GM12878 (cell line): ENCODE results near the gene SYNJ2. TPM values are rescaled to one million over a fixed set of nuclear protein-coding genes. Genes with fewer than 3 reads are reported as not detected.

Experiments
- ATAC-seq: fragments of 200-7000 bp; cut with Tn5 transposase; 3 replicates; pipeline ENCODE4 v1.9.1; 2020; ENCODE audit warnings: mild to moderate bottlenecking, moderate library complexity
- BruUV-seq: library from RNA; stranded (reverse); fragments of 400-500 nt; replicated peaks from 2 replicates; lab custom pipeline; 2021; lab: Mats Ljungman, UMichigan
- CTCF ChIA-PET: fragments of 300-600 bp; sonication (Branson Sonifier 250); formaldehyde crosslinking; extraction: SDS; loops from one replicate; lab custom pipeline; 2021; ENCODE audit warnings: inconsistent platforms; lab: Yijun Ruan, JAX
- POLR2A ChIA-PET: fragments of 350-600 bp; formaldehyde crosslinking; extraction: SDS; loops from one replicate; lab custom pipeline; 2021; ENCODE audit warnings: inconsistent platforms; lab: Charles Lee
- RAD21 ChIA-PET: fragments of 300-600 bp; sonication (Branson Sonifier 250); formaldehyde crosslinking; loops from one replicate; lab custom pipeline; 2023; ENCODE audit warnings: antibody characterized with exemption; ENCODE audit not compliant: unreplicated experiment; lab: Charles Lee
- SMC1A ChIA-PET: fragments of 300-600 bp; sonication (Branson Sonifier 250); formaldehyde crosslinking; loops from one replicate; lab custom pipeline; 2023; ENCODE audit not compliant: unreplicated experiment, uncharacterized antibody; lab: Charles Lee
- DNase-seq: peaks from one replicate; pipeline ENCODE4 v3.0.0-alpha.2; 2011; ENCODE audit warnings: low read depth, low spot score
- FAIRE-seq: peaks from 3 replicates; lab custom pipeline; 2011; peaks lifted over from hg19 to GRCh38; lab: Jason Lieb, UNC
- H2AFZ ChIP-seq: 2 replicates; pipeline ENCODE4 v1.6.0; 2011; ENCODE audit warnings: low read depth, low read length, control low read depth; ENCODE audit not compliant: control insufficient read depth
- H3K27ac ChIP-seq: 2 replicates; pipeline ENCODE4 v1.5.1; 2011; ENCODE audit warnings: control low read depth; ENCODE audit not compliant: control insufficient read depth, insufficient read depth
- H3K27me3 ChIP-seq, 2 experiments: replicated peaks in 1 of 2; 2 replicates each; pipeline versions ENCODE4 v1.6.0 to v1.6.1; 2011; ENCODE audit warnings: low read length in 1 of 2; ENCODE audit not compliant: control insufficient read depth in 2 of 2, insufficient read depth in 2 of 2
- H3K36me3 ChIP-seq, 2 experiments: 2 replicates each; pipeline ENCODE4 v1.5.1; 2011; ENCODE audit warnings: low read length in 1 of 2; ENCODE audit not compliant: control insufficient read depth in 2 of 2, insufficient read depth in 2 of 2
- H3K4me1 ChIP-seq: 2 replicates; pipeline ENCODE4 v1.6.1; 2011; ENCODE audit warnings: mild to moderate bottlenecking, low read length, moderate library complexity, mixed read lengths; ENCODE audit not compliant: control insufficient read depth, insufficient read depth
- H3K4me2 ChIP-seq: 2 replicates; pipeline ENCODE4 v1.6.0; 2011; ENCODE audit warnings: control low read depth; ENCODE audit not compliant: control insufficient read depth, insufficient read depth
- H3K4me3 ChIP-seq: fragments of 200-600 bp; sonication (generic); 2 replicates; pipeline ENCODE4 v1.5.1; 2016
- H3K79me2 ChIP-seq: 2 replicates; pipeline ENCODE4 v1.6.0; 2011; ENCODE audit warnings: low read length; ENCODE audit not compliant: control insufficient read depth, insufficient read depth
- H3K9ac ChIP-seq: 2 replicates; pipeline ENCODE4 v1.8.0; 2011; ENCODE audit warnings: low read length, control low read depth, mixed read lengths; ENCODE audit not compliant: control insufficient read depth, insufficient read depth
- H3K9me3 ChIP-seq: replicated peaks from 3 replicates; pipeline ENCODE4 v1.5.1; 2011; ENCODE audit warnings: mild to moderate bottlenecking, low read length; ENCODE audit not compliant: control insufficient read depth, insufficient read depth
- H4K20me1 ChIP-seq: 2 replicates; pipeline ENCODE4 v1.6.0; 2011; ENCODE audit not compliant: control insufficient read depth, insufficient read depth
- CHD2 ChIP-seq: IDR thresholded peaks from 2 replicates; pipeline ENCODE4 v1.6.1; 2011; ENCODE audit warnings: low read depth, low read length, improper control_type of control experiment, borderline replicate concordance
- FOXM1 ChIP-seq: IDR thresholded peaks from 2 replicates; pipeline ENCODE4 v1.6.1; 2012; ENCODE audit warnings: low read depth, mild to moderate bottlenecking, inconsistent platforms, low read length, moderate library complexity
- HDAC2 ChIP-seq: fragments of 200-600 bp; sonication (generic); IDR thresholded peaks from 2 replicates; pipeline ENCODE4 v1.6.1; 2017
- PML ChIP-seq: IDR thresholded peaks from 2 replicates; pipeline ENCODE4 v1.6.1; 2012; ENCODE audit warnings: low read length, inconsistent platforms
- TCF12 ChIP-seq: IDR thresholded peaks from 2 replicates; pipeline ENCODE4 v1.6.1; 2011; ENCODE audit warnings: low read depth, mild to moderate bottlenecking, low read length
- WGBS: methylation state at CpG from one replicate; pipeline ENCODE4 v1.1.6; 2016; ENCODE audit warnings: low lambda C conversion rate; ENCODE audit not compliant: insufficient replicate concordance, insufficient coverage; ENCODE audit errors: missing lambda C conversion rate; 5-methylcytosine and 5-hydroxymethylcytosine counted together
- in situ Hi-C: fragments of 300-500 bp; cut with MboI; formaldehyde crosslinking; loops from 9 replicates; pipeline ENCODE4 v1.14.3; 2018; ENCODE audit warnings: mixed read lengths
- intact Hi-C: fragments of 100-400 bp; cut with micrococcal nuclease; formaldehyde crosslinking; loops from one replicate; pipeline ENCODE4 v1.14.2; 2022; ENCODE audit not compliant: unreplicated experiment
- polyA plus RNA-seq, 11 experiments: library from polyadenylated mRNA; depleted of rRNA in 4 of 11; unstranded in 6 of 11; stranded (reverse) in 5 of 11; fragments of >200 nt; fragmentation: Nextera tagmentation in 4 of 11; fragmentation: Illumina TruSeq in 1 of 11; extraction: Ambion mirVana in 4 of 11; extraction: Trizol in 1 of 11; gene quantifications; 1 replicate in 1 of 11; 2 replicates in 10 of 11; pipeline versions ENCODE4 v1.2.1 to v1.2.3, GENCODE V29; 2011 to 2016; ENCODE audit warnings: inconsistent platforms in 2 of 11, missing spikeins in 2 of 11, low read depth in 1 of 11
- total RNA-seq, 4 experiments: library from RNA; depleted of rRNA in 3 of 4; stranded (reverse); fragments of >200 nt in 3 of 4; fragmentation: Illumina TruSeq in 1 of 4; extraction: Trizol in 1 of 4; gene quantifications; 2 replicates each; pipeline versions ENCODE4 v1.2.1 to v1.2.3, GENCODE V29; 2013 to 2021
- TF ChIP-seq, protein P1 (sequence below), 3 experiments: IDR thresholded peaks in 2 of 3; conservative IDR thresholded peaks in 1 of 3; 2 replicates each; pipeline ENCODE4 v1.5.1; 2011; ENCODE audit warnings: low read depth in 3 of 3, low read length in 3 of 3, mild to moderate bottlenecking in 3 of 3, control low read depth in 2 of 3, moderate library complexity in 2 of 3, inconsistent platforms in 1 of 3, mixed read lengths in 1 of 3; ENCODE audit not compliant: control insufficient read depth in 2 of 3, insufficient read depth in 1 of 3; ENCODE audit errors: extremely low read depth in 1 of 3
- TF ChIP-seq, protein P2 (sequence below): IDR thresholded peaks from 2 replicates; pipeline ENCODE4 v1.6.1; 2011; ENCODE audit warnings: borderline replicate concordance, low read depth, mild to moderate bottlenecking, moderate library complexity, mixed read lengths, low read length; ENCODE audit not compliant: insufficient read depth; ENCODE audit errors: extremely low read length
- TF ChIP-seq, protein P3 (sequence below): fragments of 450-650 bp; IDR thresholded peaks from 2 replicates; pipeline ENCODE4 v1.6.1; 2016; ENCODE audit warnings: mild to moderate bottlenecking, moderate library complexity, borderline replicate concordance
- TF ChIP-seq, protein P4 (sequence below): fragments of 450-650 bp; IDR thresholded peaks from 2 replicates; pipeline ENCODE4 v1.6.1; 2017; ENCODE audit warnings: mild to moderate bottlenecking, moderate library complexity
- TF ChIP-seq, protein P5 (sequence below): fragments of 450-650 bp; IDR thresholded peaks from 2 replicates; pipeline ENCODE4 v1.6.1; 2016; ENCODE audit warnings: mild to moderate bottlenecking

SYNJ2 gene
- total and polyA plus RNA-seq, 10 of the 15 experiments (the other 5 are each of a cell fraction or from before 2014, with no cell fraction given), result 0.11 to 1.8 (median 0.57) TPM

DNA sequence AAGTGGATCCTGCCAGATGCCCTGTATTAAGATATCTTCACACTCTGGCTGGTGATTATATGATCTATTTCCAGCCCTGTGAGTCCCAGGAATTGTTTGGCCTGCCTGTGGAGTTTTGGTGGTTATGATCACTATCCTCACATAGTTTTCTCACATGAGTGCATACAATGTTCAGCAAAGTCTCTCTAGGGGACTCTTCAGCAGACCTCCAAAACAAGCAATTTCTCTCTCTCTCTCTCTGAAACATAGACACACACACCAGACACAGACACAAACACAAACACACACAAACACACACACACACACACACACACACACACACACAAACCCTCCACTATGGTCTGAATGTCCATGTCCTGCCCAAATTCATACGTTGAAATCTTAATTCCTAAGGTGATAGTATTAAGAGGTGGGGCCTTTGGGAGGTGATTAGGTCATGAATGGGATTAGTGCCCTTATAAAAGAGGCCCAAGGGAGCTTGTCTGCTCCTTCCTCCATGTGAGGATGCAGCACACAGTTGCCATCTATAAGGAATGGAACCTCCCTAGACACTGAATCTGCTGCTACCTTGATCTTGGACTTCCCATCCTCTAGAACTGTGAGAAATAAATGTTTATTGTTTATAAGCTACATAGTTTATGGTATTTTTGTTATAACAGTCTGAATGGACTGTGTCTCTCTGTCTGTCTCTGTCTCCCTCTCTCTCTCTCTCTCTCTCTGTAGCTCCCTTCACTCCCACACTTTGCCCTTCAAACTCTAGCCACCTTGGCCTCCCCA lies 22.0 kb upstream of the SYNJ2 start:
- Histone ChIP-seq H3K9ac (no peak overlapping the region), H2AFZ (no peak overlapping the region), H4K20me1 (no peaks in the 10 kb centered on the region), H3K9me3 (peaks cover 8% of the 10 kb centered on the region; the same call in 2 of the 3 replicates), H3K79me2 (no peaks in the 10 kb centered on the region), H3K4me3 (no peak overlapping the region), H3K27ac (no peak overlapping the region), H3K4me2 (no peak overlapping the region), H3K36me3 (no peaks in the 10 kb centered on the region), H3K27me3 (no peaks in the 10 kb centered on the region), H3K4me1 (no peaks in the 10 kb centered on the region)
- no TSS peak for BruUV-seq
- DNase-seq (no peak), ATAC-seq (no peak), FAIRE-seq (no peak)
- ChIA-PET RAD21 (no interaction called here), SMC1A (no interaction called here), POLR2A (no interaction called here), CTCF (no interaction called here)
- intact Hi-C loops (no loop called here), in situ Hi-C loops (no loop called here)
- WGBS, result 58% methylated on average over 1 of the region's 1 CpG
- TF ChIP-seq, protein P1, sequence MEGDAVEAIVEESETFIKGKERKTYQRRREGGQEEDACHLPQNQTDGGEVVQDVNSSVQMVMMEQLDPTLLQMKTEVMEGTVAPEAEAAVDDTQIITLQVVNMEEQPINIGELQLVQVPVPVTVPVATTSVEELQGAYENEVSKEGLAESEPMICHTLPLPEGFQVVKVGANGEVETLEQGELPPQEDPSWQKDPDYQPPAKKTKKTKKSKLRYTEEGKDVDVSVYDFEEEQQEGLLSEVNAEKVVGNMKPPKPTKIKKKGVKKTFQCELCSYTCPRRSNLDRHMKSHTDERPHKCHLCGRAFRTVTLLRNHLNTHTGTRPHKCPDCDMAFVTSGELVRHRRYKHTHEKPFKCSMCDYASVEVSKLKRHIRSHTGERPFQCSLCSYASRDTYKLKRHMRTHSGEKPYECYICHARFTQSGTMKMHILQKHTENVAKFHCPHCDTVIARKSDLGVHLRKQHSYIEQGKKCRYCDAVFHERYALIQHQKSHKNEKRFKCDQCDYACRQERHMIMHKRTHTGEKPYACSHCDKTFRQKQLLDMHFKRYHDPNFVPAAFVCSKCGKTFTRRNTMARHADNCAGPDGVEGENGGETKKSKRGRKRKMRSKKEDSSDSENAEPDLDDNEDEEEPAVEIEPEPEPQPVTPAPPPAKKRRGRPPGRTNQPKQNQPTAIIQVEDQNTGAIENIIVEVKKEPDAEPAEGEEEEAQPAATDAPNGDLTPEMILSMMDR (IDR thresholded peaks at IDR 0.05 in 2 of 3, conservative IDR thresholded peaks at IDR 0.05 in 1 of 3; ENCODE audit: control insufficient read depth in 2 of 3, extremely low read depth in 1 of 3, insufficient read depth in 1 of 3, low read depth in 3 of 3, low read length in 3 of 3), result no peak
- TF ChIP-seq, protein P2, sequence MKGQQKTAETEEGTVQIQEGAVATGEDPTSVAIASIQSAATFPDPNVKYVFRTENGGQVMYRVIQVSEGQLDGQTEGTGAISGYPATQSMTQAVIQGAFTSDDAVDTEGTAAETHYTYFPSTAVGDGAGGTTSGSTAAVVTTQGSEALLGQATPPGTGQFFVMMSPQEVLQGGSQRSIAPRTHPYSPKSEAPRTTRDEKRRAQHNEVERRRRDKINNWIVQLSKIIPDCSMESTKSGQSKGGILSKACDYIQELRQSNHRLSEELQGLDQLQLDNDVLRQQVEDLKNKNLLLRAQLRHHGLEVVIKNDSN, result no peak
- TF ChIP-seq, protein P3, sequence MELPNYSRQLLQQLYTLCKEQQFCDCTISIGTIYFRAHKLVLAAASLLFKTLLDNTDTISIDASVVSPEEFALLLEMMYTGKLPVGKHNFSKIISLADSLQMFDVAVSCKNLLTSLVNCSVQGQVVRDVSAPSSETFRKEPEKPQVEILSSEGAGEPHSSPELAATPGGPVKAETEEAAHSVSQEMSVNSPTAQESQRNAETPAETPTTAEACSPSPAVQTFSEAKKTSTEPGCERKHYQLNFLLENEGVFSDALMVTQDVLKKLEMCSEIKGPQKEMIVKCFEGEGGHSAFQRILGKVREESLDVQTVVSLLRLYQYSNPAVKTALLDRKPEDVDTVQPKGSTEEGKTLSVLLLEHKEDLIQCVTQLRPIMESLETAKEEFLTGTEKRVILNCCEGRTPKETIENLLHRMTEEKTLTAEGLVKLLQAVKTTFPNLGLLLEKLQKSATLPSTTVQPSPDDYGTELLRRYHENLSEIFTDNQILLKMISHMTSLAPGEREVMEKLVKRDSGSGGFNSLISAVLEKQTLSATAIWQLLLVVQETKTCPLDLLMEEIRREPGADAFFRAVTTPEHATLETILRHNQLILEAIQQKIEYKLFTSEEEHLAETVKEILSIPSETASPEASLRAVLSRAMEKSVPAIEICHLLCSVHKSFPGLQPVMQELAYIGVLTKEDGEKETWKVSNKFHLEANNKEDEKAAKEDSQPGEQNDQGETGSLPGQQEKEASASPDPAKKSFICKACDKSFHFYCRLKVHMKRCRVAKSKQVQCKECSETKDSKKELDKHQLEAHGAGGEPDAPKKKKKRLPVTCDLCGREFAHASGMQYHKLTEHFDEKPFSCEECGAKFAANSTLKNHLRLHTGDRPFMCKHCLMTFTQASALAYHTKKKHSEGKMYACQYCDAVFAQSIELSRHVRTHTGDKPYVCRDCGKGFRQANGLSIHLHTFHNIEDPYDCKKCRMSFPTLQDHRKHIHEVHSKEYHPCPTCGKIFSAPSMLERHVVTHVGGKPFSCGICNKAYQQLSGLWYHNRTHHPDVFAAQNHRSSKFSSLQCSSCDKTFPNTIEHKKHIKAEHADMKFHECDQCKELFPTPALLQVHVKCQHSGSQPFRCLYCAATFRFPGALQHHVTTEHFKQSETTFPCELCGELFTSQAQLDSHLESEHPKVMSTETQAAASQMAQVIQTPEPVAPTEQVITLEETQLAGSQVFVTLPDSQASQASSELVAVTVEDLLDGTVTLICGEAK, result no peak
- TF ChIP-seq, protein P4, sequence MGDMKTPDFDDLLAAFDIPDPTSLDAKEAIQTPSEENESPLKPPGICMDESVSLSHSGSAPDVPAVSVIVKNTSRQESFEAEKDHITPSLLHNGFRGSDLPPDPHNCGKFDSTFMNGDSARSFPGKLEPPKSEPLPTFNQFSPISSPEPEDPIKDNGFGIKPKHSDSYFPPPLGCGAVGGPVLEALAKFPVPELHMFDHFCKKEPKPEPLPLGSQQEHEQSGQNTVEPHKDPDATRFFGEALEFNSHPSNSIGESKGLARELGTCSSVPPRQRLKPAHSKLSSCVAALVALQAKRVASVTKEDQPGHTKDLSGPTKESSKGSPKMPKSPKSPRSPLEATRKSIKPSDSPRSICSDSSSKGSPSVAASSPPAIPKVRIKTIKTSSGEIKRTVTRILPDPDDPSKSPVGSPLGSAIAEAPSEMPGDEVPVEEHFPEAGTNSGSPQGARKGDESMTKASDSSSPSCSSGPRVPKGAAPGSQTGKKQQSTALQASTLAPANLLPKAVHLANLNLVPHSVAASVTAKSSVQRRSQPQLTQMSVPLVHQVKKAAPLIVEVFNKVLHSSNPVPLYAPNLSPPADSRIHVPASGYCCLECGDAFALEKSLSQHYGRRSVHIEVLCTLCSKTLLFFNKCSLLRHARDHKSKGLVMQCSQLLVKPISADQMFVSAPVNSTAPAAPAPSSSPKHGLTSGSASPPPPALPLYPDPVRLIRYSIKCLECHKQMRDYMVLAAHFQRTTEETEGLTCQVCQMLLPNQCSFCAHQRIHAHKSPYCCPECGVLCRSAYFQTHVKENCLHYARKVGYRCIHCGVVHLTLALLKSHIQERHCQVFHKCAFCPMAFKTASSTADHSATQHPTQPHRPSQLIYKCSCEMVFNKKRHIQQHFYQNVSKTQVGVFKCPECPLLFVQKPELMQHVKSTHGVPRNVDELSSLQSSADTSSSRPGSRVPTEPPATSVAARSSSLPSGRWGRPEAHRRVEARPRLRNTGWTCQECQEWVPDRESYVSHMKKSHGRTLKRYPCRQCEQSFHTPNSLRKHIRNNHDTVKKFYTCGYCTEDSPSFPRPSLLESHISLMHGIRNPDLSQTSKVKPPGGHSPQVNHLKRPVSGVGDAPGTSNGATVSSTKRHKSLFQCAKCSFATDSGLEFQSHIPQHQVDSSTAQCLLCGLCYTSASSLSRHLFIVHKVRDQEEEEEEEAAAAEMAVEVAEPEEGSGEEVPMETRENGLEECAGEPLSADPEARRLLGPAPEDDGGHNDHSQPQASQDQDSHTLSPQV, result no peak
- no peak for TF ChIP-seq FOXM1
- TF ChIP-seq TCF12, result no peak
- no peak for TF ChIP-seq PML
- TF ChIP-seq CHD2, result no peak
- TF ChIP-seq, protein P5, sequence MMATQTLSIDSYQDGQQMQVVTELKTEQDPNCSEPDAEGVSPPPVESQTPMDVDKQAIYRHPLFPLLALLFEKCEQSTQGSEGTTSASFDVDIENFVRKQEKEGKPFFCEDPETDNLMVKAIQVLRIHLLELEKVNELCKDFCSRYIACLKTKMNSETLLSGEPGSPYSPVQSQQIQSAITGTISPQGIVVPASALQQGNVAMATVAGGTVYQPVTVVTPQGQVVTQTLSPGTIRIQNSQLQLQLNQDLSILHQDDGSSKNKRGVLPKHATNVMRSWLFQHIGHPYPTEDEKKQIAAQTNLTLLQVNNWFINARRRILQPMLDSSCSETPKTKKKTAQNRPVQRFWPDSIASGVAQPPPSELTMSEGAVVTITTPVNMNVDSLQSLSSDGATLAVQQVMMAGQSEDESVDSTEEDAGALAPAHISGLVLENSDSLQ, result no peak
- no peak for TF ChIP-seq HDAC2
